H9 (cell line): ENCODE results near the gene ARHGEF1. TPM values are rescaled to one million over a fixed set of nuclear protein-coding genes. Genes with fewer than 3 reads are reported as not detected.

ENCODE experiments used
- DNase-seq: peaks from one replicate; pipeline ENCODE4 v3.0.0-alpha.2; 2017
- H2AFZ ChIP-seq: one replicate; pipeline ENCODE4 v1.6.1; 2013; ENCODE audit warnings: mild to moderate bottlenecking, low read length, control low read depth, moderate library complexity
- H2AK5ac ChIP-seq: 2 replicates; pipeline ENCODE4 v1.6.1; 2013; ENCODE audit warnings: low read length, control low read depth, mixed read lengths; ENCODE audit not compliant: insufficient read length
- H2BK120ac ChIP-seq: one replicate; pipeline ENCODE4 v1.6.1; 2013; ENCODE audit warnings: low read depth, mild to moderate bottlenecking, low read length, control low read depth, inconsistent platforms; ENCODE audit not compliant: poor library complexity, severe bottlenecking
- H2BK12ac ChIP-seq: 2 replicates; pipeline ENCODE4 v1.6.1; 2013; ENCODE audit warnings: low read length, control low read depth, mixed read lengths, low read depth; ENCODE audit not compliant: insufficient read length
- H2BK15ac ChIP-seq: 2 replicates; pipeline ENCODE4 v1.6.1; 2013; ENCODE audit warnings: low read depth, low read length, control low read depth
- H2BK20ac ChIP-seq: one replicate; pipeline ENCODE4 v1.6.1; 2013; ENCODE audit warnings: low read depth, mild to moderate bottlenecking, low read length, control low read depth, inconsistent platforms; ENCODE audit not compliant: poor library complexity, severe bottlenecking
- H2BK5ac ChIP-seq: 2 replicates; pipeline ENCODE4 v1.6.1; 2013; ENCODE audit warnings: low read length, control low read depth, mixed read lengths; ENCODE audit not compliant: insufficient read length
- H3K14ac ChIP-seq: 2 replicates; pipeline ENCODE4 v1.6.1; 2013; ENCODE audit warnings: low read length, control low read depth; ENCODE audit not compliant: insufficient read depth
- H3K18ac ChIP-seq: 2 replicates; pipeline ENCODE4 v1.6.1; 2013; ENCODE audit warnings: low read depth, mild to moderate bottlenecking, mixed read lengths, low read length, control low read depth; ENCODE audit not compliant: insufficient read length
- H3K23ac ChIP-seq: 2 replicates; pipeline ENCODE4 v1.6.1; 2013; ENCODE audit warnings: low read length, control low read depth, mixed read lengths, low read depth; ENCODE audit not compliant: insufficient read length
- H3K23me2 ChIP-seq: 2 replicates; pipeline ENCODE4 v1.6.1; 2013; ENCODE audit warnings: low read depth, mild to moderate bottlenecking, mixed read lengths, low read length, control low read depth; ENCODE audit not compliant: insufficient read length, poor library complexity, severe bottlenecking
- H3K27ac ChIP-seq: 2 replicates; pipeline ENCODE4 v1.5.1; 2013; ENCODE audit warnings: low read length, control low read depth, mixed read lengths, low read depth; ENCODE audit not compliant: insufficient read length
- H3K27me3 ChIP-seq: 2 replicates; pipeline ENCODE4 v1.6.1; 2013; ENCODE audit warnings: low read length, control low read depth, inconsistent platforms; ENCODE audit not compliant: insufficient read depth
- H3K4ac ChIP-seq: 2 replicates; pipeline ENCODE4 v1.6.1; 2013; ENCODE audit warnings: low read depth, mild to moderate bottlenecking, control low read depth, inconsistent platforms, low read length, moderate library complexity
- H3K4me1 ChIP-seq: 2 replicates; pipeline ENCODE4 v1.6.1; 2013; ENCODE audit warnings: low read length, control low read depth, inconsistent platforms; ENCODE audit not compliant: insufficient read depth
- H3K4me2 ChIP-seq: 2 replicates; pipeline ENCODE4 v1.6.1; 2013; ENCODE audit warnings: low read length, control low read depth, mixed read lengths; ENCODE audit not compliant: insufficient read length, insufficient read depth
- H3K56ac ChIP-seq: 2 replicates; pipeline ENCODE4 v1.6.1; 2013; ENCODE audit warnings: low read depth, mild to moderate bottlenecking, mixed read lengths, low read length, control low read depth; ENCODE audit not compliant: insufficient read length
- H3K79me1 ChIP-seq: 2 replicates; pipeline ENCODE4 v1.6.1; 2013; ENCODE audit warnings: low read depth, mild to moderate bottlenecking, moderate library complexity, low read length, control low read depth, inconsistent platforms; ENCODE audit not compliant: insufficient read depth, poor library complexity, severe bottlenecking
- H3K79me2 ChIP-seq: 2 replicates; pipeline ENCODE4 v1.6.1; 2013; ENCODE audit warnings: low read length, control low read depth, inconsistent platforms; ENCODE audit not compliant: insufficient read depth
- H3K9ac ChIP-seq: 2 replicates; pipeline ENCODE4 v1.6.1; 2013; ENCODE audit warnings: low read length, control low read depth, mixed read lengths; ENCODE audit not compliant: insufficient read length; ENCODE audit errors: extremely low read depth
- H3K9me3 ChIP-seq: one replicate; pipeline ENCODE4 v1.6.1; 2013; ENCODE audit warnings: low read depth, low read length, inconsistent platforms; ENCODE audit not compliant: control insufficient read depth
- H3T11ph ChIP-seq: one replicate; pipeline ENCODE4 v1.6.1; 2013; ENCODE audit warnings: mild to moderate bottlenecking, low read length, control low read depth, inconsistent platforms
- H4K20me1 ChIP-seq: one replicate; pipeline ENCODE4 v1.6.1; 2013; ENCODE audit not compliant: control insufficient read depth, insufficient read length, insufficient read depth
- H4K5ac ChIP-seq: 2 replicates; pipeline ENCODE4 v1.6.1; 2013; ENCODE audit warnings: low read depth, mild to moderate bottlenecking, mixed read lengths, low read length, control low read depth; ENCODE audit not compliant: insufficient read length
- H4K8ac ChIP-seq: replicated peaks from 2 replicates; pipeline ENCODE4 v1.6.1; 2013; ENCODE audit warnings: low read length, control low read depth, mixed read lengths, low read depth; ENCODE audit not compliant: insufficient read length
- H4K91ac ChIP-seq: 2 replicates; pipeline ENCODE4 v1.6.1; 2013; ENCODE audit warnings: low read depth, mild to moderate bottlenecking, moderate library complexity, mixed read lengths, low read length, control low read depth; ENCODE audit not compliant: insufficient read length
- H3K27ac Mint-ChIP-seq, 3 experiments: 2 replicates in 2 of 3; 3 replicates in 1 of 3; pipeline ENCODE4 v1.8.0; 2020 to 2021; ENCODE audit warnings: mixed read lengths in 3 of 3, mild to moderate bottlenecking in 1 of 3, moderate library complexity in 1 of 3
- H3K27me3 Mint-ChIP-seq: 2 replicates; pipeline ENCODE4 v1.8.0; 2021; ENCODE audit warnings: low read depth, mild to moderate bottlenecking, moderate library complexity, mixed read lengths
- H3K36me3 Mint-ChIP-seq, 3 experiments: 2 replicates in 2 of 3; 3 replicates in 1 of 3; pipeline ENCODE4 v1.8.0; 2020 to 2021; ENCODE audit warnings: low read depth in 3 of 3, mixed read lengths in 3 of 3; ENCODE audit not compliant: insufficient read depth in 1 of 3
- H3K4me1 Mint-ChIP-seq, 2 experiments: 2 replicates each; pipeline ENCODE4 v1.8.0; 2020; ENCODE audit warnings: mixed read lengths in 2 of 2
- H3K4me3 Mint-ChIP-seq, 2 experiments: 2 replicates in 1 of 2; 3 replicates in 1 of 2; pipeline ENCODE4 v1.8.0; 2020 to 2021; ENCODE audit warnings: mild to moderate bottlenecking in 2 of 2, mixed read lengths in 2 of 2, moderate library complexity in 1 of 2
- H3K9me3 Mint-ChIP-seq, 2 experiments: 2 replicates in 1 of 2; 3 replicates in 1 of 2; pipeline ENCODE4 v1.8.0; 2020; ENCODE audit warnings: mild to moderate bottlenecking in 2 of 2, mixed read lengths in 2 of 2, moderate library complexity in 1 of 2
- CTCF ChIP-seq: fragments of 200-600 bp; sonication (generic); conservative IDR thresholded peaks from 3 replicates; pipeline ENCODE4 v1.8.0; 2021; ENCODE audit warnings: antibody characterized with exemption, mild to moderate bottlenecking
- WGBS: extraction: QIAGEN DNeasy Blood & Tissue Kit; methylation state at CpG from one replicate; pipeline ENCODE4 v1.1.7; 2013; ENCODE audit warnings: missing lambda C conversion rate, low lambda C conversion rate, mixed read lengths; ENCODE audit not compliant: insufficient read length; ENCODE audit errors: extremely low coverage; 5-methylcytosine and 5-hydroxymethylcytosine counted together
- total RNA-seq: library from RNA; stranded (reverse); gene quantifications from 2 replicates; pipeline ENCODE4 v1.2.1, GENCODE V29; 2021

Gene ARHGEF1
- total RNA-seq, 1 experiment from 2014 or later: 50.3 TPM

- Histone ChIP-seq H3K56ac (no peak overlapping the region), H2BK12ac (no peak overlapping the region), H3K9ac (no peak overlapping the region), H2BK20ac (no peak overlapping the region), H3T11ph (no peak overlapping the region), H2BK120ac (no peak overlapping the region), H3K27me3 (peaks cover 91% of the 10 kb centered on the region), H3K23ac (no peak overlapping the region), H3K27ac (no peak overlapping the region), H3K9me3 (no peaks in the 10 kb centered on the region), H4K91ac (no peak overlapping the region), H3K79me2 (no peaks in the 10 kb centered on the region), H3K14ac (no peak overlapping the region), H4K8ac (no peak overlapping the region), H3K4me1 (no peaks in the 10 kb centered on the region; the same call in 1 of the 2 replicates), H3K4me2 (no peak overlapping the region), H3K4ac (no peak overlapping the region), H2BK15ac (no peak overlapping the region), H2BK5ac (no peak overlapping the region), H4K5ac (no peak overlapping the region), H2AK5ac (no peak overlapping the region), H3K79me1 (no peaks in the 10 kb centered on the region), H4K20me1 (peaks cover 5% of the 10 kb centered on the region), H3K18ac (no peak overlapping the region), H2AFZ (no peak overlapping the region), H3K23me2 (no peaks in the 10 kb centered on the region)
- no peak for TF ChIP-seq CTCF
- no peak for DNase-seq
- Mint-ChIP-seq H3K27ac (no peak overlapping the region), H3K36me3 (no peaks in the 10 kb centered on the region), H3K27me3 (peaks cover 16% of the 10 kb centered on the region), H3K4me3 (no peak overlapping the region), H3K4me1 (peaks cover 0 to 18% of the 10 kb centered on the region in 2 experiments; a peak in 2 of 4 replicates), H3K9me3 (no peaks in the 10 kb centered on the region; a peak in 2 of 5 replicates)
- WGBS: 100% methylated on average over 5 of the region's 5 CpGs
Observed at GRCh38 chr19:41918653-41919244, 35.8 kb downstream of the ARHGEF1 start.
